Mesenchymal stem cell (in vitro differentiated cells and primary cell): Measurements from ENCODE around the gene NPBWR2.
A peak's percentile ranks its signal among the peaks of the same experiment; 100 is the strongest.
"Not testable (repeated sequence)": the region's sequence is repeated elsewhere in the genome, so short reads cannot be mapped to it uniquely, and the experiment has no call there.

ENCODE experiments used
- DNase-seq: peaks from one replicate; pipeline ENCODE4 v3.0.0-alpha.2; 2013
- H2AFZ ChIP-seq: one replicate; pipeline ENCODE4 v1.6.1; 2013; ENCODE audit warnings: low read depth, mild to moderate bottlenecking, control low read depth, inconsistent platforms, low read length, moderate library complexity
- H2AK5ac ChIP-seq: 2 replicates; pipeline ENCODE4 v1.6.1; 2013; ENCODE audit warnings: low read length, moderate library complexity, mild to moderate bottlenecking, inconsistent platforms; ENCODE audit not compliant: severe bottlenecking
- H2BK120ac ChIP-seq: one replicate; pipeline ENCODE4 v1.6.1; 2013; ENCODE audit warnings: low read depth, mild to moderate bottlenecking, inconsistent platforms, low read length, moderate library complexity
- H2BK12ac ChIP-seq, 2 experiments: one replicate each; pipeline ENCODE4 v1.6.1; 2013; ENCODE audit warnings: inconsistent platforms in 2 of 2, low read length in 2 of 2, mild to moderate bottlenecking in 2 of 2, moderate library complexity in 2 of 2, control low read depth in 1 of 2
- H2BK15ac ChIP-seq: one replicate; pipeline ENCODE4 v1.6.1; 2013; ENCODE audit warnings: mild to moderate bottlenecking, low read depth, inconsistent platforms; ENCODE audit not compliant: poor library complexity, severe bottlenecking
- H2BK5ac ChIP-seq: 2 replicates; pipeline ENCODE4 v1.6.1; 2013; ENCODE audit warnings: low read depth, mild to moderate bottlenecking, low read length, control low read depth, inconsistent platforms; ENCODE audit not compliant: poor library complexity, severe bottlenecking
- H3K14ac ChIP-seq, 2 experiments: one replicate each; pipeline ENCODE4 v1.6.1; 2013; ENCODE audit warnings: inconsistent platforms in 2 of 2, low read length in 2 of 2, control low read depth in 1 of 2, mild to moderate bottlenecking in 1 of 2, moderate library complexity in 1 of 2
- H3K18ac ChIP-seq, 2 experiments: one replicate each; pipeline ENCODE4 v1.6.1; 2013; ENCODE audit warnings: inconsistent platforms in 2 of 2, low read length in 2 of 2, control low read depth in 1 of 2, low read depth in 1 of 2, mild to moderate bottlenecking in 1 of 2
- H3K23ac ChIP-seq, 2 experiments: one replicate each; pipeline ENCODE4 v1.6.1; 2013; ENCODE audit warnings: inconsistent platforms in 2 of 2, low read length in 2 of 2, mild to moderate bottlenecking in 2 of 2, moderate library complexity in 2 of 2, control low read depth in 1 of 2
- H3K27ac ChIP-seq: 2 replicates; pipeline ENCODE4 v1.5.1; 2013; ENCODE audit warnings: mild to moderate bottlenecking, moderate library complexity, low read length, control low read depth, inconsistent platforms; ENCODE audit not compliant: poor library complexity, severe bottlenecking
- H3K27me3 ChIP-seq, 2 experiments: 2 replicates each; pipeline versions ENCODE4 v1.6.1 to v1.7.0; 2013; ENCODE audit warnings: low read length in 2 of 2, mild to moderate bottlenecking in 2 of 2, moderate library complexity in 2 of 2, control low read depth in 1 of 2, inconsistent platforms in 1 of 2; ENCODE audit not compliant: control insufficient read depth in 1 of 2, insufficient read depth in 1 of 2
- H3K36me3 ChIP-seq, 2 experiments: 2 replicates each; pipeline versions ENCODE4 v1.6.1 to v1.7.0; 2013; ENCODE audit warnings: low read length in 2 of 2, control low read depth in 1 of 2, inconsistent platforms in 1 of 2, low read depth in 1 of 2, mild to moderate bottlenecking in 1 of 2; ENCODE audit not compliant: insufficient read depth in 2 of 2, control insufficient read depth in 1 of 2
- H3K4ac ChIP-seq, 2 experiments: one replicate each; pipeline ENCODE4 v1.6.1; 2013; ENCODE audit warnings: inconsistent platforms in 2 of 2, low read length in 2 of 2, mild to moderate bottlenecking in 2 of 2, moderate library complexity in 2 of 2, control low read depth in 1 of 2, low read depth in 1 of 2
- H3K4me1 ChIP-seq: 2 replicates; pipeline ENCODE4 v1.6.1; 2013; ENCODE audit warnings: low read depth, low read length, control low read depth; ENCODE audit not compliant: control insufficient read depth, insufficient read depth
- H3K4me2 ChIP-seq: 2 replicates; pipeline ENCODE4 v1.6.1; 2013; ENCODE audit warnings: low read length, mild to moderate bottlenecking, inconsistent platforms; ENCODE audit not compliant: poor library complexity, severe bottlenecking
- H3K4me3 ChIP-seq, 2 experiments: 2 replicates each; pipeline versions ENCODE4 v1.5.1 to v1.7.0; 2013; ENCODE audit warnings: low read length in 2 of 2, mild to moderate bottlenecking in 2 of 2, control low read depth in 1 of 2, low read depth in 1 of 2; ENCODE audit not compliant: insufficient read depth in 1 of 2
- H3K79me1 ChIP-seq: replicated peaks from 2 replicates; pipeline ENCODE4 v1.6.1; 2013; ENCODE audit warnings: mild to moderate bottlenecking, control low read depth, low read length, inconsistent platforms; ENCODE audit not compliant: poor library complexity, severe bottlenecking
- H3K9ac ChIP-seq: 2 replicates; pipeline ENCODE4 v1.7.0; 2013; ENCODE audit warnings: mild to moderate bottlenecking, low read length, moderate library complexity
- H3K9me3 ChIP-seq: 2 replicates; pipeline ENCODE4 v1.7.0; 2013; ENCODE audit warnings: mild to moderate bottlenecking, low read length; ENCODE audit not compliant: control insufficient read depth
- H4K8ac ChIP-seq: one replicate; pipeline ENCODE4 v1.6.1; 2013; ENCODE audit warnings: inconsistent platforms, mild to moderate bottlenecking, low read length, moderate library complexity
- H4K91ac ChIP-seq: one replicate; pipeline ENCODE4 v1.6.1; 2013; ENCODE audit warnings: mild to moderate bottlenecking, low read length, inconsistent platforms
- WGBS: methylation state at CpG from one replicate; pipeline ENCODE4 v1.1.7; 2013; ENCODE audit warnings: mixed read lengths; 5-methylcytosine and 5-hydroxymethylcytosine counted together

The NPBWR2 gene

GRCh38 chr20:64087226-64087825 is 20.0 kb downstream of the NPBWR2 start:
- H3K4me3 ChIP-seq, result not testable (repeated sequence)

GRCh38 chr20:64086801-64087200 is 20.6 kb downstream of the NPBWR2 start:
- Histone ChIP-seq H2BK12ac (no peak overlapping the region), H3K4ac (no peak overlapping the region), H2AFZ (no peak overlapping the region), H3K79me1 (no peaks in the 10 kb centered on the region), H2BK120ac (no peak overlapping the region), H3K27ac (no peak overlapping the region), H3K9me3 (no peaks in the 10 kb centered on the region), H2BK15ac (no peak overlapping the region), H3K27me3 (peaks cover 57 to 76% of the 10 kb centered on the region in 2 experiments), H3K4me3 (no peak overlapping the region), H3K4me1 (peaks cover 29% of the 10 kb centered on the region), H2AK5ac (no peak overlapping the region), H3K23ac (no peak overlapping the region), H3K18ac (no peak overlapping the region), H2BK5ac (no peak overlapping the region), H3K9ac (no peak overlapping the region), H4K8ac (no peak overlapping the region), H4K91ac (no peak overlapping the region), H3K4me2 (no peak overlapping the region), H3K14ac (no peak overlapping the region), H3K36me3 (no peaks in the 10 kb centered on the region)
- no peak for DNase-seq
- 81% methylated on average over 3 of the region's 11 CpGs for WGBS

More at GRCh38 chr20:64087226-64087825, 20.0 kb downstream of the NPBWR2 start:
- not testable (repeated sequence) for H2AFZ ChIP-seq, H2BK12ac ChIP-seq, H3K23ac ChIP-seq, H3K9me3 ChIP-seq, H3K14ac ChIP-seq, H3K4me2 ChIP-seq, H3K18ac ChIP-seq, DNase-seq, H4K8ac ChIP-seq, H3K79me1 ChIP-seq, H2AK5ac ChIP-seq, H4K91ac ChIP-seq, H2BK15ac ChIP-seq, H3K27ac ChIP-seq, H3K9ac ChIP-seq, H3K4ac ChIP-seq, H3K36me3 ChIP-seq, H2BK5ac ChIP-seq, H2BK120ac ChIP-seq
- peaks cover 57 to 76% of the 10 kb centered on the region in 2 experiments for H3K27me3 ChIP-seq
- peaks cover 24% of the 10 kb centered on the region for H3K4me1 ChIP-seq
- WGBS, result no CpG with 5 or more reads among the region's 36 CpGs

DNA sequence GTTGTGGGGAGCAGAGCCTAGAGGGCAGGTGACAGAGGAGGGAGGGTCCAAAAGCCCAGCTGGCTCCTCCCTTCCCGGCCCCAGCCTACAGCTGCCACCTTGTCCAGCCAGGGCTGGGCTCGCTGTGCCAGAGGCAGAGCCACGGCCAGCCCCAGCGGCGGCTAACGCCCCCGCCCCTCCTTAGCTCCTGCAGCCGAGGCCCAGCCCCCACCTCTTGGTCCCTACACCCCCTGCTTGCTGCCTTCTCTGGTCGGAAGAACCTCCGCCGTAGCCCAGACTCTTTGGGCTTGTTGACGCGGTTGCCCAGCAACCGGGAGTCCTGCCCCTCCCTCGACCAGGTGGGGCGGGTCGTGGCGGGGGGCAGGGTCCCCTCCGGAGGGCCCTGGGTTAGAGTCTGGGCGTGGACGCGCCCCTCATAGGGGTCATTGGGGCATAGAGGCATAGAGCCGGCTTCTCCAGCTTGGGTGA is 22.6 kb downstream of the NPBWR2 start:
- Histone ChIP-seq H3K9me3 (no peaks in the 10 kb centered on the region), H2AFZ (no peak overlapping the region), H2BK15ac (no peak overlapping the region), H3K27me3 (peaks cover 51 to 69% of the 10 kb centered on the region in 2 experiments), H3K4me3 (no peak overlapping the region), H3K4me2 (no peak overlapping the region), H4K8ac (no peak overlapping the region), H3K79me1 (no peaks in the 10 kb centered on the region), H3K9ac (no peak overlapping the region), H2BK5ac (no peak overlapping the region), H4K91ac (no peak overlapping the region), H3K18ac (no peak overlapping the region), H3K14ac (no peak overlapping the region), H2BK120ac (no peak overlapping the region), H3K4ac (no peak overlapping the region), H3K27ac (no peak overlapping the region), H2BK12ac (peak overlapping the region in 1 of 2 experiments; percentile 6), H3K4me1 (peaks cover 31% of the 10 kb centered on the region), H3K23ac (no peak overlapping the region), H3K36me3 (no peaks in the 10 kb centered on the region), H2AK5ac (no peak overlapping the region)
- DNase-seq, result no peak
- 11% methylated on average over 21 of the region's 23 CpGs for WGBS

- Histone ChIP-seq H3K18ac (peak within 1 kb of the TSS; percentile 55 to 71), H4K8ac (peak within 1 kb of the TSS; percentile 82), H3K4me1 (peaks cover 34% of the 10 kb centered on the region), H2AK5ac (no peak within 1 kb of the TSS), H3K27ac (no peak within 1 kb of the TSS), H3K9ac (no peak within 1 kb of the TSS), H2BK120ac (no peak within 1 kb of the TSS), H3K79me1 (peaks cover 2% of the 10 kb centered on the region), H3K4me3 (peak within 1 kb of the TSS; percentile 61 to 72), H3K23ac (peak within 1 kb of the TSS in 1 of 2 experiments; percentile 2), H3K14ac (no peak within 1 kb of the TSS), H3K27me3 (peaks cover 44 to 62% of the 10 kb centered on the region in 2 experiments), H3K36me3 (no peaks in the 10 kb centered on the region), H3K9me3 (no peaks in the 10 kb centered on the region), H2AFZ (peak within 1 kb of the TSS; percentile 54), H2BK5ac (peak within 1 kb of the TSS; percentile 46), H3K4ac (no peak within 1 kb of the TSS), H2BK15ac (no peak within 1 kb of the TSS), H4K91ac (no peak within 1 kb of the TSS), H3K4me2 (peak within 1 kb of the TSS; percentile 91), H2BK12ac (peak within 1 kb of the TSS in 1 of 2 experiments; percentile 6)
- DNase-seq, result no peak
- 6% methylated on average over 72 of the region's 86 CpGs for WGBS
Measured at GRCh38 chr20:64083804-64084684, 23.3 kb downstream of the NPBWR2 start, which contains the start of gene LKAAEAR1. Gene LKAAEAR1 (minus strand): TSS chr20:64084398. CDS start chr20:64084219, 179 bp downstream.
